Skin epidermis (tissue), 12 donors: Measurements from ENCODE around the gene ANKMY1.

Experiments used
- H3K27ac ChIP-seq, 21 experiments: fragments of 200-600 bp; sonication (generic) in 11 of 21; one replicate each; pipeline ENCODE4 v1.5.0; 2020; ENCODE audit warnings: mild to moderate bottlenecking in 3 of 21, inconsistent platforms in 2 of 21, moderate library complexity in 2 of 21
- H3K4me3 ChIP-seq, 7 experiments: fragments of 200-600 bp; sonication (generic) in 2 of 7; one replicate each; pipeline ENCODE4 v1.5.0; 2020; ENCODE audit warnings: inconsistent platforms in 2 of 7, mild to moderate bottlenecking in 2 of 7, moderate library complexity in 1 of 7

The ANKMY1 gene, protein sequence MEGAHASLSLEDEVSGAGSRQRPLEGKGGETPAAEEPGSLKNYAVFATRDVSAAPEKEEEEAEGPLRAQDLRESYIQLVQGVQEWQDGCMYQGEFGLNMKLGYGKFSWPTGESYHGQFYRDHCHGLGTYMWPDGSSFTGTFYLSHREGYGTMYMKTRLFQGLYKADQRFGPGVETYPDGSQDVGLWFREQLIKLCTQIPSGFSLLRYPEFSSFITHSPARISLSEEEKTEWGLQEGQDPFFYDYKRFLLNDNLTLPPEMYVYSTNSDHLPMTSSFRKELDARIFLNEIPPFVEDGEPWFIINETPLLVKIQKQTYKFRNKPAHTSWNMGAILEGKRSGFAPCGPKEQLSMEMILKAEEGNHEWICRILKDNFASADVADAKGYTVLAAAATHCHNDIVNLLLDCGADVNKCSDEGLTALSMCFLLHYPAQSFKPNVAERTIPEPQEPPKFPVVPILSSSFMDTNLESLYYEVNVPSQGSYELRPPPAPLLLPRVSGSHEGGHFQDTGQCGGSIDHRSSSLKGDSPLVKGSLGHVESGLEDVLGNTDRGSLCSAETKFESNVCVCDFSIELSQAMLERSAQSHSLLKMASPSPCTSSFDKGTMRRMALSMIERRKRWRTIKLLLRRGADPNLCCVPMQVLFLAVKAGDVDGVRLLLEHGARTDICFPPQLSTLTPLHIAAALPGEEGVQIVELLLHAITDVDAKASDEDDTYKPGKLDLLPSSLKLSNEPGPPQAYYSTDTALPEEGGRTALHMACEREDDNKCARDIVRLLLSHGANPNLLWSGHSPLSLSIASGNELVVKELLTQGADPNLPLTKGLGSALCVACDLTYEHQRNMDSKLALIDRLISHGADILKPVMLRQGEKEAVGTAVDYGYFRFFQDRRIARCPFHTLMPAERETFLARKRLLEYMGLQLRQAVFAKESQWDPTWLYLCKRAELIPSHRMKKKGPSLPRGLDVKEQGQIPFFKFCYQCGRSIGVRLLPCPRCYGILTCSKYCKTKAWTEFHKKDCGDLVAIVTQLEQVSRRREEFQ

GRCh38 chr2:240557808-240558207 lies at the start of gene ANKMY1:
TSS of gene ANKMY1 (minus strand) at chr2:240557988. CDS start at chr2:240557335, 653 bp downstream.
- H3K27ac ChIP-seq: peak within 1 kb of the TSS in 6 of 21 experiments; percentile 2 to 70 (median 48)
- H3K4me3 ChIP-seq: peak within 1 kb of the TSS; percentile 34 to 61 (median 48)

GRCh38 chr2:240605867-240606743 lies 48.3 kb upstream of the ANKMY1 start:
- H3K4me3 ChIP-seq: no peak overlapping the region
- H3K27ac ChIP-seq: no peak overlapping the region

DNA sequence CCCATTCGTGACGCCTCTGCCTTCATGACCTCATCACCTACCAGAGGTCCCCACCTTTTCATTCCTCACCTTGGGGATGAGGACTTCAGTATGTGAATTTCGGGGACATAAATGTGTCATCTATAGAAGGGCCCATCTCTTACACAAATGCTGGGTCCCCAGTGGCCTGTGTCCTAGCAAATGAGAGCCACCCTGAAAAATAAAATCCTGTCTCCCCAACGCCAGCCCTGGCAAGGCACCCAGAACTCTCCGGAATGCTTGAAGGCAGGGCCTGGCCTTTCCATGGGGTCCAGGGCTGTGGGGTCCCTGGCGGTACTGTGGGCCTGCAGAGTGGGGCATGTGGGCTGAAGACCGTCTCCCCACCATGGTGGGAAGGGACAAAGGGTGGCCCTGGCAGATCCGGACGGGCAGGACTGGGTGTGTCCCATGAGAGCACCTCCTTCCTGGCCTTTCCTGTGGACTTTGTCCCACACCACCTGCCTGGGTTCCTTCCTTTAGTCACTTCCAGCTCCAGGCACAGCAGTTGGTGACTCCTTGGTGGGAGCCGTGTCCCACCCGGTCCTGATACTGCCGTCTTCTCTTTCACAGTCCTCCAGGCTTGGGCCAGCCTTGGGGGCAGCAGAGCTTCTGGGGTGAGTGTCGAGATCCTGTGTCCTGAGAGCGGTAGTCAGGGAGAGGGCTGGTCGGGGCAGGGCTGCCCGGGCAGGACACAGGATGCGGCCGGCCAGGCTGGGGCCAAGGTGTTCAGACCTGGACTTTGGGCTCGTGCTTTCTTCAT lies 47.3 kb upstream of the ANKMY1 start:
- Histone ChIP-seq H3K4me3 (no peak overlapping the region), H3K27ac (no peak overlapping the region)

DNA sequence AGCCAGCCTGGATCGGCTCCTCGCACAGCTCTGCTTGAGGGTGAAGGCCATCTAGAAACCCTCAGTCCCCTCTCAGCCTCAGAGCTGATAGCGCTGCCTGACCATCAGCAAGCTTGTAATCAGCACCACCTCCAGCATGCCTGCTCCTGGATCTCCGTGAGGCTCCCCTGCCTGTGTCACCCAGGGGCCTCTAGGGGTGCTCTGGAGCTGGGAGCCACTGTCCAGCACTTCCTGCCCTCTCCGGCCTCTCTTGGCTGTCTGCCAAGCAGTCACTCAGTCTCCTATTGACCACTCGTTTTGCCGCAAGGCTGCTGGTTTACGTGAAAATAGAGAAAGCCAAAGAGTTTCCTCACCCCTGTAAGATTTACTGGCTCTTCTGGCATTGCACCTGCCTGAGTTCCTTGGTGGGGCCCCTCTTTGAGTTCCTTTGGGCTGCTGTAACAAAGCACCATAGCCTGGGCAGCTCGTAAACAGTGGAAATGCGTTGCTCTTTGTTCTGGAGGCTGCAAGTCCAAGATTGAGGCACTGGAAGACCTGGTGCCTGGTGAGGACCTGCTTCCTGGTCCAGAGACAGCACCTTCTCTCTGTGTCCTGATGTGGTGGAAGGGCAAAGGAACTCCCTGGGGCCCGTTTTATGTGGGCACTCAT lies 46.6 kb upstream of the ANKMY1 start:
- no peak overlapping the region for H3K27ac ChIP-seq

GRCh38 chr2:240603846-240604245 lies 46.1 kb upstream of the ANKMY1 start:
- no peak overlapping the region for H3K4me3 ChIP-seq
- H3K27ac ChIP-seq: no peak overlapping the region

More for the DNA sequence above, 46.6 kb upstream of the ANKMY1 start:
- H3K4me3 ChIP-seq: no peak overlapping the region

DNA sequence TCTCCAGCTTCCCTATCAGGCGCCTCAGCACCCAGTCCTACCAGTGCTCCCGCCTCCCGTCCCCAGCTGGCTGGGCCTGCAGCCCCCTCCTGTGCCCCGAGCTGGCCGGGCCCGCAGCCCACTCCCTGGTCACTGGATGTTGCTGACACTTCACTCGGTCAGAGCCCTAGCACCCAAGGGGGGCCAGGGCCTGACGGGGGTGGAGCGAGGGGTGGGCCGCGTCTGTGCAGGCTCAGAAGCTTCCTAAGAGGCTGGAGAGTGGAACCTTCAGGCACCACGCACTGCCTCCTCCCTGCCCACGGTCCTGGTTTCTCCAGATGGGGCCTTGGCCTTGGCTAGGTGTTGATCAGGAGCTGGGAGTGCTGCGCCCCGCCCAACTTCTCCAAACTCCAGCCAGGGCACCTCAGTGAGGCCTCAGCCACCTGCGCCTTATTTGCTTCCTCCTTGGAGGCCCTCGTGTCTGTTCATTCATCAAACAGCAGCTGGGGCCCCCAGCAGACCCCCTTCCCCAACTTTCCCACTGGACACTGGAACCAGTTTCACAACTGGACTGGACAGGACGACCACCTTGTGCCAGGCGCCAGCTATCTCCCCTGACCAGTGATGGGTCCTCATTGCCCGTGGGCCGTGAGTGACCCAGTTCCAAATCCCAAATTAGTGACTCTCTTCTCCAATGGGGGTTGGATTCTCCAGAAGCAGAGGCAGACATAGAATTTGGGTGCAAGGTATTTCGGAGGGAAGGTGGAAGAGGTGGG lies 45.5 kb upstream of the ANKMY1 start:
- no peak overlapping the region for H3K4me3 ChIP-seq
- no peak overlapping the region for H3K27ac ChIP-seq

DNA sequence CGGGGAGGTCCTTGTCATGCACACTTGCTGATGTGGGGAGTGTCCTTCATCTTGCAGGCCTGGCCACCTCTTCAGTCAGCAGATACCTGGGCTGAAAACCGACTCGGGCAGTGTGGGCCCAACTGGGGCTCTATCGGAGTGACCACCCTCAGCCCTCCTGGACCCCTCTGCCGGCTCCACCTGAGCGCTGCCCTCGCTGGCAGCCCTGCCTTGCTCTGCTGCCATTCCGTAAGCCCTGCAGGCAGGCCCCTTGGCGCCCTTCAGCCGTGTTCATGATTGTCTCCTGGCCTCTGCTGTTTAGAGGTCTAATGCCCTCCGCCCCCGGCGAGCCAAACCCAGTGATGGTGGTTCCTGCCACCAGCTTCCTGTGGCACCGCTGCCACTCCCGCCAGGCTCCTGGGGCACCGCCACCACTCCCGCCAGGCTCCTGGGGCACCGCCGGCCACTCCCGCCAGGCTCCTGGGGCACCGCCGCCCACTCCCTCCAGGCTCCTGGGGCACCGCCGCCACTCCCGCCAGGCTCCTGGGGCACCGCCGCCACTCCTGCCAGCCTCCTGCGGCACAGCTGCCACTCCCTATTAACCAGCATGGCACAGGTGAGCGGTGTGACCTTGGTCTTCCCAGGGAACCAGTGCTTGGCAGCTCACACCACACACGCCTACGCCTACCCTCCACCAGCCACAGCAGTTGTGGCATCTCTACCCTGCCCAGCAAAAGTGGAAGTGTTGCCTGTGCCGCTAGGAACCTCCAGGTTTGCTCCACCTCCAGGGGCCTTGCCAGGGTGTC lies 44.7 kb upstream of the ANKMY1 start:
- no peak overlapping the region for H3K27ac ChIP-seq
- H3K4me3 ChIP-seq: no peak overlapping the region

DNA sequence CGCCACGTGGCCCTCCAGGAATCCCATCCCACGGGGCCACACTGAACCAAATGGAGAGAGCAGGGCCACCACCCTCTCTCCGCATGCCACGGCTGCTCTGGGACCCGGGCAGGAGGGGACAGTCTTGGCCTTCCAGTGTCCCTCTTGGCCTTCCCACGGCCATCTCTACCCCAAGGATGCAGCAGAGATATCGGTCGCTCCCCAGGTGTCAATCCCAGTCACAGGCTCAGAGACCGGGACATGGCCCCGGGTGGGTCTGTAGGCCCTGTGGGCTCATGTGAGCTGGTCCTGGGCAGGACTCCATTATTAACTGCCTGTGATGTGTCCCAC lies 44.0 kb upstream of the ANKMY1 start:
- Histone ChIP-seq H3K4me3 (no peak overlapping the region), H3K27ac (no peak overlapping the region)

- no peak overlapping the region for H3K4me3 ChIP-seq
- no peak overlapping the region for H3K27ac ChIP-seq
Measured at GRCh38 chr2:240601061-240601830, 43.5 kb upstream of the ANKMY1 start.

GRCh38 chr2:240600451-240600961 lies 42.7 kb upstream of the ANKMY1 start:
- Histone ChIP-seq H3K27ac (no peak overlapping the region), H3K4me3 (no peak overlapping the region)

- Histone ChIP-seq H3K27ac (no peak overlapping the region), H3K4me3 (no peak overlapping the region)
Measured at GRCh38 chr2:240599141-240599583, 41.4 kb upstream of the ANKMY1 start.

DNA sequence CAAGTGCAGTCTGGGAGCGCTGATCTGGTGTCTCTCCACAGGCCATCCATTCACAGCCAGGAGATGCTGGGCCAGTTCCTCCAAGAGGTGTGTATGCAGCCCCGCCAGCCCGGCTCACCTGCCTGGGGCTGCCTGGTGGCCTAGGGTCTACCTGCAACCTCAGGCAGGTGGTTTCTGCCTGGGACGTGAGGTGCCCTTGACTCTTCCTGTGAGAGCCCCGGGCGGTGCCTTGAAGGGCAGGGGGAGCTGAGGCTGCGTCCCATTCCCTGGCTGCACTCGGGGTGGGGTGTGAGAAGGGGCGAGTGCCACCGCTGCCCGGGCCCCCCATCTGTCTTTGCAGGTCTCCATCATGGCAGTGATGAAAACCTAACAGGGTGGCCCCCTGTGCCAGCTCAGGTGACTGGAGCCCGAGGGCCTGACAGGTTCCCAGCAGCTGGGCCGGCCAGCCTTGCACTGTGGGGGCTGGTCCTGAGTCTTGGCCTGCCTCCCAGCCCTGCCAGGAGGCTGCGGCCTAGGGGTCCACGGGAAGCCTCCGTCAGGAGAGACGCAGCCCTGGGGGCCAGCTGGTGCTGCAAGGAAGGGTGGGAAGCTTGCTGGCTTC lies 40.6 kb upstream of the ANKMY1 start:
- no peak overlapping the region for H3K27ac ChIP-seq
- no peak overlapping the region for H3K4me3 ChIP-seq

- H3K4me3 ChIP-seq: no peak overlapping the region
- no peak overlapping the region for H3K27ac ChIP-seq
Measured at GRCh38 chr2:240597419-240598181, 39.8 kb upstream of the ANKMY1 start.

GRCh38 chr2:240597054-240597418 lies 39.2 kb upstream of the ANKMY1 start:
- Histone ChIP-seq H3K27ac (no peak overlapping the region), H3K4me3 (no peak overlapping the region)

- no peak overlapping the region for H3K27ac ChIP-seq
- H3K4me3 ChIP-seq: no peak overlapping the region
Measured at GRCh38 chr2:240596491-240596931, 38.7 kb upstream of the ANKMY1 start.
